Colon (tissue), 2 donors: ENCODE results near the gene ASGR1.

ENCODE experiments used
- FAIRE-seq: peaks from 2 replicates; lab custom pipeline; 2012; peaks lifted over from hg19 to GRCh38; lab: Jason Lieb, UNC
- donor health status: control.
- donor health status: control.

Gene ASGR1

GRCh38 chr17:7179317-7180254, at the start of gene ASGR1:
Gene ASGR1, minus strand, starts transcription at chr17:7179370. Its CDS starts 807 bp downstream, at chr17:7178563.
- FAIRE-seq: no peak

GRCh38 chr17:7228920-7229319, 49.8 kb upstream of the ASGR1 start:
- no peak for FAIRE-seq

GRCh38 chr17:7226721-7227710, 47.8 kb upstream of the ASGR1 start:
- FAIRE-seq: no peak

GRCh38 chr17:7225711-7226331, 46.7 kb upstream of the ASGR1 start:
- FAIRE-seq: no peak

GRCh38 chr17:7224661-7225111, 45.5 kb upstream of the ASGR1 start:
- no peak for FAIRE-seq

GRCh38 chr17:7224110-7224509, 44.9 kb upstream of the ASGR1 start:
- no peak for FAIRE-seq

GRCh38 chr17:7223375-7223774, 44.2 kb upstream of the ASGR1 start:
- FAIRE-seq: no peak

GRCh38 chr17:7222972-7223292, 43.8 kb upstream of the ASGR1 start:
- FAIRE-seq: no peak

- FAIRE-seq: no peak
Measured at GRCh38 chr17:7222093-7222971, 43.2 kb upstream of the ASGR1 start.

GRCh38 chr17:7221278-7222092, 42.3 kb upstream of the ASGR1 start:
- no peak for FAIRE-seq

GRCh38 chr17:7220593-7221277, 41.6 kb upstream of the ASGR1 start:
- no peak for FAIRE-seq

GRCh38 chr17:7219812-7220592, 40.8 kb upstream of the ASGR1 start, which contains the start of the genes ACADVL and DLG4:
Gene ACADVL, plus strand, starts transcription at chr17:7219938. Its CDS starts 47 bp downstream, at chr17:7219985.
Gene DLG4, minus strand, starts transcription at chr17:7219836.
- peak; percentile 62 for FAIRE-seq

GRCh38 chr17:7219229-7219811, 40.1 kb upstream of the ASGR1 start:
- FAIRE-seq: no peak

- FAIRE-seq: no peak
Measured at GRCh38 chr17:7218758-7219157, 39.6 kb upstream of the ASGR1 start.

- no peak for FAIRE-seq
Measured at GRCh38 chr17:7218166-7218565, 39.0 kb upstream of the ASGR1 start.

- no peak for FAIRE-seq
Measured at GRCh38 chr17:7217113-7217987, 38.2 kb upstream of the ASGR1 start.
